ENCODE measurements around the gene KCNH5.

Gene KCNH5

DNA sequence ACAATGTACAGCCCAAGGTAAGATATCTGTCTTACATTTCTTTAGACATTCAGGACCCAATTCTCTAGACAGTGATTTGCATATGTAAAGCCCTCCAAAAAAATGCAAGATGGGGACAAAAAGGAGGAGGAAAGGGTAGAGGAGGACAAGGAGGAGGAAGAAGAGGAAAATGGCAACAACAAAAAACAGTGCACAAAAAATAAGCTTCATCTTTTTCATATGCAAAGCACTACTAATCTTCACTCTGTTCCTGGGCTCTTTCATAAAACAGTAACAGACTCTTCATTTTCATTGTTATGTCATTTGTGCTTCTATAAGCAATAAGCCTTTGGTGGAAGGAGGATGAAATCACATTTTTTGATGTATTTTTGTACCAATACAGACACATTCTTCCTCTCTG lies 61.4 kb downstream of the KCNH5 start:
- no peak for DNase-seq

DNA sequence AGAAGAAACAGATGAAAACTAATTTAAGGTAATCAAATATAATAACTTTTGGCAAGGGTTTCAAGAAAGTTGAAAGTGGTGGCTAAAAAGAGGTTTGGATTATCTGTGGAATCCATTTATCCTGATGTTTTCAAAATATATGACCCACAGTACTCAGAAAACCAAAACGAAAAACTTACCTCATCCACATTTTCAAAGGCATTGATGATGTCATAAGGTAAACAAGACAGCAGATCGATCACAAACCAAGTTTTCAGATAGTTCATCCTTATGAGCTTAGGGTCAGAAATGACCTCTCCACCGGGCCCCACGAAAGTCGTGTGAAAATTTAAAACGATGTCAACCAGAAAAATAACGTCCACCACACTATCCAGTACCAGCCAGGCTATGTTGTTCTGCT lies 64.6 kb downstream of the KCNH5 start:
- no peak for DNase-seq

DNA sequence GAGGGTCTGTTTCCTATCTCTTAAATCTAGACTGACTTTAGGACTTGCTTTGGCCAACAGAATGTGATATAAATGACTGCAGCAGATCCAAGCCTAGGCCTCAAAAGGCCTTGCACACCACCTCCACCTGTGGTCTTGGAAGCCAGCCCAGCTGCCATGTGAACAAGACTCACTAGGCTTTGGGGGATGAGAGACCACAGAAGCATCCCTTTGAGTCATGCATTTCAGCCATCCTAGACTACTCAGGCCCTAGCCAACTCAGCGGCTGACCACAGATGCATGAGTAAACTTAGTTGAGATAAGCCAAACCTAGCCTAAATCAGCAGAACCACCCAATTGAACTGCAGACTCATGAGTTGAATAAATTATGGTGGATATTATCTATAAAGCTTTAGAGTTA lies 87.7 kb downstream of the KCNH5 start:
- DNase-seq: no peak

DNA sequence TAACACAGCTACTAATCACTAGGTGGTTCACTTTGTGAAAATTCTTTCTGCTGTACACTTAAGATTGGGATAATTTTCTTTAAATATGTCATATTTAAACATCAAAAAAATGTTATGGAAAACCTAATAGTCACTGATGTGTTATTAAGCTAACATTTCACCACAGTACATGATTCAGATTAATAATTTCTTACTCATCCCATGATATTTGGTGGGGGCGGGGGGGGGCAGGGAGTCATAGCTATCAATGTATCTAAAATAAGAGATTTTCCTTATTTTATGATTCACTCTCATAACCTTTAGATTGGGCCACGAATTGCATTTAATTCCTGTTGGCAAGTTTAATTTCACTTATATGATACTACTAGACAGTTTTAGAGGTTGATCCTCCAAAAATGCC lies 88.8 kb downstream of the KCNH5 start:
- DNase-seq: no peak

DNA sequence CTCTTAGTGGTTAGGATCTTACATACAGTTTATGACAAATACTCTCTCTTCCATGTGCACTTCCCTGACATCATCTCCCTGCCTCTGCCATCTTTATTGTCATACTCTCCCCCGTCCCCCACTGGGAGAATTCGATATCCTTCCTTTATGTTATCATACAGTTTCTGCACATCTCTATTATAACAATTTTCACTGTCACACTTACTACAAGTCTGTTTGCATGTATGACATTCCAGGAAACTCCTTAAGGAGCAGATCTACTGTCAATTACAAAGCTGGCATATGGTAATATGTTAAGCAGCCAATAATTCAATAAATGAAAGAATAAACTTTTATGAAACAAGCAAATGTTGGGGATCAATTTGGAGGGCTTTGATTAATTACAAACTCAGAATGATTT lies 91.1 kb downstream of the KCNH5 start:
- no peak for DNase-seq

DNA sequence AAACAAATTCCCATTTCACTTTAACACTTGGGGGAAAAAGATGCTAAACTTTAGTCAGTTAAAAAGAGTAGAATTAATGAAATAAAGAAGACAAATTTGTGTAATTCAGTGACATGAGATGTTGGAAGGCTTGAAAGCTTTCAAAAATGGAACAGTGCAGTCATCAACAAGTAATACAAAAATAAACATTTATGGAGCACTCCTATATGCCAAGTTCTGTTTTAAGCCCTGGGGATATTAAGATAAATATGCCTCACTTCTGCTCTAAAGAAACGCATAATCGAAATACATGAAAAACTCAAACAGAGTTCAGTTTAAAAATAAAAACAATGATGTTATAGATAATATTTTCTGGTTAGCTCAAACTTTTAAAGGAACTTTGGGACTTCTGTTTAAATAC lies 93.0 kb downstream of the KCNH5 start:
- DNase-seq: no peak

DNA sequence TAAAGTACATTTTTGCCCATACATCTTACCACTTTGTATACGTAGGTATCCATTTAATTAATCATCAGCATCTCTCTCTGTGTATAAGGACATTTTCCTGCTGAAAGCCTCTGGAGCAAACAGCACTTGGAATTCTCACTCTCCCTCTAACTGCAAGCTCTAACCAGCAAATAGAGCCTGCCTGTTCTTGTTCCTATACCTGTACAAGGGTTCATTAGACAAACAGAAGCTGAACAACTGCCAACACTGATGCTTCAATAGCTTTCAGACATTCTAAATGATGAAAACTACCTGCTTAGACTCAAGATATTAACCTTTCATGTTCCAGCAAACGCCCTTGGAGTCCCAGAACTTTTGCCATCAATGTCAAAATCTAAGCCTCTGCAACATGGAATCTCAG lies 98.0 kb downstream of the KCNH5 start:
- no peak for DNase-seq

DNA sequence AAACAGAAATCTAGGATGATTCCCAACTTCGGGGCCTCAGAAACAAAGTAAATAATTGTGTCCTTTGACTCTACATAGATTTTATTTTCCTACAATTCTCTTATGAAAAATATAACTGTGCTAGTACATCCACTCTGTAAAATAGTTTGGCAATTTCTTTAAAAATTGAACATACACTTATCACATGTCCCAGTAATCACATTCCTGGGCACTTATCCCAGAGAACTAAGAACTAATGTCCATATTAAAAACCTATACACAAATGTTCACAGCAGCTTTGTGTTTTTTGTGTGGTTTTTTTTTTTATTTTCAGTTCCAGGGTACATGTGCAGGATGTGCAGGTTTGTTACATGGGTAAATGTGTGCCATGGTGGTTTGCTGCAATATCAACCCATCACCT lies 99.0 kb downstream of the KCNH5 start:
- no peak for DNase-seq

DNA sequence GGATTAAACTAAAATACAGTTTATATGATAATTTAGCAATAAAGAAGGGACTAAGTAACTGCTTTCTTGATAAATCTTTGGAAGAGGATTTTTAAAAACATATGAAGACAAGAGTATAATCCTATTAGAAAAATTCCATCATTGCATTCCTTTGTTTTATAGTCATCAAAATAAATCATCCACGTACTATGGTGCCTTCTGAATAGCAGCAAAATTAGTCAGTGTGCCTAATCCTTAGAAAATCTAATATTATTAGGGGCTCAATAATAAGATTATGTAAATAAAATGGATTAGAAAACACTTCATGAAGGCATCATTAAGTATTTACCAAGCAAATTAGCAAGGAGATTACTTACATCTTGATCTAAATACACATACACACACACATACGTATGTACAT lies 102.1 kb downstream of the KCNH5 start:
- DNase-seq: no peak

DNA sequence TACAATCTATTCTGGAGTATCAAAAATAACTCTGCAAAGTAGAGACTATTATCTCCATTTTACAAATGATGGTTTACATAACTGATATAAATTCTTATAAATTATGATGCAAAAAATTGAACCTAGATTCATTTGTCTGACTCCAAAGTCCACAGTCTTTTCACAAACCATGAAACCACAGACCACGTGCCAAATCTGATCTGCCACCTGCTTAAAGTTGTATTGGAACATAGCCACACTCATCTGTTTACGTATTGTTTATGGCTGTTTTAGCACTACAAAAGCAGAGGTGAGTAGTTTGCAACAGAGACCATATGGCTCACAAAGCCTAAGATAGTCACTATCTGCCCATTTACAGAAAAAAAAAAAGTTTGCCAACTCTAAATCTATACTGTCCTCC lies 105.3 kb downstream of the KCNH5 start:
- DNase-seq: no peak

DNA sequence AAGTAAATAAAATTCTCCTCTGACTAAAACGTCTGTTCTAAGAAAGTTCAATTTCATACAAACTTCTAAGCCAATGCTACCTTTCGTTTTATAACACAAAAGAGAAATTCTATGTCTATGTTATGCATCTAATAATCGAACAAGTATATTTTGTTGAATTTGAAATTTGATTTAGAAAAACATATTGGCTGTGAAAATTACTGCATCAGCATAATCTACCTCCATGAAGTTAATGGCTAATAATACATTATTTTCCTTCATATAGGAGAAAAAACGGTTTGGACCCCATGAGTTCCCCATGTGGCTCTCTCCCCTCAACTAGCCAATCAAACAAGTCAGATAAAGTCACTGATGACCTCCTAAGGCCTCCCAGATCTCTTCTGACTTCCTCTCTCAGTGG lies 106.5 kb downstream of the KCNH5 start:
- DNase-seq: no peak

DNA sequence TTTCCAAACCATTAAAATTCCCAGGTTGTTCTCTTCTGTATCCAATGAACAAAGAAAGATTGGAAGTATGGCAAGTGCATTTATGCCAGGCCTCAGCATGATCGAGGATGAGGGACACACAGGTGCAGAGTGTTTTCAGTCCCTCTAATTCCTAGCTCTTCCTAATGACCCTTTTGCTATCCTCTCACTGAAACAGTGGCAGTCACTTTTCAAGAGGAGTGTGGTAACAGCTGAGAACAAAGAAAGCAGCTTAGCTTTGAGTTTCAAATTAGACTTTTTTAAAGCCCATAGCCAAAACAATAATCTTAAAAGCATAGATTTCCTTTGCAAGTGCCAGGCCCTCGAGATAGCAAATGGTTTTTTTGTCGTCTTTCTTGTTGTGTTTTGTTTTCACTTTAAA lies 110.8 kb downstream of the KCNH5 start:
- no peak for DNase-seq

DNA sequence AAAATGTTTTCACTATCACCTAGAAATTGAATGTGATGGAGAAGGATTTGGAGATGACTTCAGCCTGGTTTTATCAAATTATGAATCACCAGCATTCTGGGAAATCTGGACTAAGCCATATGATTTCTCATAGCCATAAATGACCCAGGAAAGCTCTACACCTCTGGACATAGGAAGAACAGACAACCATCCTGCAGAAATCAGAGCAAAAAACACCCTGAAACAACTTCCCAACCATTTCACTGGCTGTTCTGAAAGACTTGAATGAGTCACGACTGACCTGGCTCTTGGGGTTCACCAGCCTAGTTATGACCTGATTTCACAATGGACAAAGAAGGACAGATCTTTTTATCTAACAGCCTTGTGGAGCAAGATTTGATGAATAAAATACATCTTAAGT lies 123.8 kb downstream of the KCNH5 start:
- DNase-seq: no peak

DNA sequence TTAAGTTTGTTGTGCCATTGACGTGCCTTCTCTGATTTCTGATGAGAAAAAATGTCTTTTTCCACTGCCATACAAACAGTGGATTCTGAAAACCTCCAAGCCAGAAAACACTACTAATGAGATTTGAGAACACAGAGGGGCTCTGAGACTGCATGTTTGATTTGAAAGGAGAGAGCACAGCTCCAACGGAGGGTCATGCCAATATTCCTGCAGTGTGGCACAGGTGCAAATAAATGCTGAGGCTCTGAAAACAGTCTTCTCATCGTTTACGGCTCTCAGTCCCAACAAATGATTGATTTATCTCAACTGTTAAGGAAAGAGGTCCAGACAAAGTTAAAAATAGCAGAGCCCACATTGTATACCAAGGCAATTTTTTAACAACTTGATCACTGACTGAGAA lies 128.7 kb downstream of the KCNH5 start:
- no peak for DNase-seq

DNA sequence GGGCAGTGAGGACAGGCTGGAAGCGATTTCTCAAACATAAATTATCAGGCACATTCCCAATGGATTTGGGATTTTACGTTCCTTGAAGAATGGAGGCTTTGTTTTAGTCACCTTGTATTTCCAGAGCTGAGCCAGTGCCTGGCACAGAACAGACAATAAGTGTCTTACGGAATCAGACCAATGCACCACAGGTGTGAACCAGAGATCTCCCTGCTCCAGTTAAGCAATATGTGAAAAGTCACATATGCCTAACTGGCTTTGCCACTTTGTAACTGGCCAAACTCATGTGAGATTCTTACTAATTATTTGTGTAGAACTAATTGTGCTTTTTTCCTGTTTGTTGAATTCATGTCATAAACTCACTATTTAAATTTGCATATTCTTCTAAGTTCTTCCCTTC lies 130.4 kb downstream of the KCNH5 start:
- no peak for DNase-seq

DNA sequence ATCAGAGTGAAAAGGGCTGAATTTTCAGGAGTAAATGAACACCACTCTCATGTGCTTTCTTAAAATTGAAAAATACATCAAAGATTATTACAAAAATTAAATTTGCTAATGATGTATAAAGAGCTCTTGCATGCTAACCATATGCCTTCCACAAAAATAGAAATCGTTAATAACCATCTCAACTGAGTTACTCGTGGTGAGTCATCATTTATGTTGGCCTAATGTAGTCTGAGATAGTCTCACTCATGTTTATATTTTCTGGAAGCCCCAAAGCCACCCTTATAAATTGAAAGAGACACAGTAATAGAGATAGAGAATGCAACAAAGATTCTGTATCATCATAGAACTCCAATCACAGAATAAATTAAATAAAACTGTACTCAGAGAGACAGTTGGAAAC lies 131.2 kb downstream of the KCNH5 start:
- DNase-seq: no peak

DNA sequence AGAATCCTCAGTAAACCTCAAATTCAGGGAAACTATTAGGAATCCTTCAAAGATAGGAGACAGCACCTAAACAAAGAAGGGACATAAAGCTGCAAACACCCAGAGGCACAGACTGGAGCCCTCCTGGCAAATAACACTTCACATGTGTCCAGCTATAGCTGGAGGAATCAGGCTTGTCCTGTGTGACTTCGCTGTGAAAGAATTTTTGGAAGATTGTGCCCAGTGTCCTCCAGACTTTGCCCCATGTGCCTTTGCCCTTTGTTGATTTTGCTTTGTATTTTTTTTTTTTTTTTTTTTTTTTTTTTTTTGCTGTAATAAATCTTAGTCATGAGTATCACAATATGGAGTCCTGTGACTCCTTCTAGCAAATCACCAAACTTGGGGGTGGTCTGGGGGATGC lies 136.8 kb downstream of the KCNH5 start:
- no peak for DNase-seq

DNA sequence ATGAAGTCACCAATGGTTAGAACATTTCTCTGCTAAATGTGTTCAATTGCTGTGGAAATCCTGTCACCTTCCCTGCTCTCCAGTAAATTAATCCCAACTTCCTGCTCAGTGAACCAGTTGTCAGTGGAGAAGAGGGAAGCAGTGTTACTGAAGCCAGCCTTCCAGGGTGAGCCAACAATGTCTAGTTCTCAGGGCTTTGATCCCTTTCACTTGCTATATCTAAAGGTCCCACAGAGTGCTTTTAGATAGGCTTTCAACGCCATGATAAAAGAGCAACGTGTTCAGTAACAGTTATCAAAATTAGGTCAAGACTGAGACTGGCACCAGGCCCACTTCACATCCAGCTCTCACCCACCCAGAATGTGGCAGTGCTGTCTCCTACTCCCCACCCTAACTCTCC lies 139.7 kb downstream of the KCNH5 start:
- DNase-seq: no peak

DNA sequence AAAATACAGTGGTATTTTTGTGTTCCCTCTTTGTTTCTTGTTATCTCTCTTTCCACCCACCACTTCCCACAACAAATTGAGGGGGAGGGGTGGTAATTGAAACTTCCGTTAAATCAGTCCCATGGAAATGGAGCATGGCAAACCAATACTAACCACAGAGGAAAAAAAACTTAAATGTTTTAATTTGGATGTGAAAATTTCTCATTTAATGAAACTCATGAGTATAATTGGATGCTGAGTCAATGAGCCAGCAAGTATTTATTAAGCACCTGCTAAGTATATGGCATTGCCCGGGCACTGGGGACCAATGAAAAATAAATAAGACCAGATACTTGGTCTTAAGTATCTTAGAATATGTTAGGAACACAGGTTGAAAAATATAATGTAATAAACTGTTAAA lies 147.5 kb downstream of the KCNH5 start:
- DNase-seq: no peak

DNA sequence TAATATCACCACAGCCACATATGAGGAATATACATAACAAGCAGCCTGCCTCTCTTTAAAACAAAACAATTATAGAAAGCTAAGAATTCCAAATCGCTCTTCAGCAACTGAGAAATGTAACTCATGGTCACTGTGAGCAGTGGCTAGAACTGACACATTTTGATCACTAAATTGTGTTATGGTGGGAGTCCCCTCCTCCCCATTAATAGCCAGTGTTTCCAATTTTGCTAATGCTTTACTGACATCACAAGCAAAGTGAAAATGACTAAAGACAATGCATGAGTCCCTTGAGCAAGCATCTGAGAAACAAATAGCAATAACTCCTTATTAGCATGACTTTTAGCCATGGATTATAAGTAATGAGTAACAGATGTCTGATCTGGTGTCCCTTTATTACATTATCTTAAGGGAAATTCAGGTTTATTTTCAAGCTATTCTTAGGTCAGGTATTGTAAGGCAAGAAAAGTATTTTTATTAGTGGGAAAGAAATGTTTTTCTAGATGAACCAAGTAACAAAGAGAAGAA lies 148.3 kb downstream of the KCNH5 start:
- no peak for DNase-seq

DNA sequence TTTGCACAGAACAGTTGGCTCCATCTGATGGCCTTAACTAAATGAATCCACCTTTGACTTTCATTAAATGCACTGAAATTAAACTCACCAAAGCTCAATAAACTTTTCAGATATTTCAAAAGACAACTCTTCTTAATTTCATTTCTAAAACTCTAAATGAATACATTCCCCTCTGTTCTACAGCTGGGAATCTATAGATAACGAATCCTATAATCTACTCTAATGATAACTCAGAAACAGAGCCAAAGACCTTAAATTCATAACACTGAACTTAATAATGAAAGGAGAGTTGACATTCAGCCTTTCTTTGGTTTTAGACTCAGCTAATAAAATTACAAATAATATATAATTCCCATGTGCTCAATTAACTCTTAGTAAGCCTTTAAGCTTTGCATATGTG lies 150.5 kb downstream of the KCNH5 start:
- DNase-seq: no peak

DNA sequence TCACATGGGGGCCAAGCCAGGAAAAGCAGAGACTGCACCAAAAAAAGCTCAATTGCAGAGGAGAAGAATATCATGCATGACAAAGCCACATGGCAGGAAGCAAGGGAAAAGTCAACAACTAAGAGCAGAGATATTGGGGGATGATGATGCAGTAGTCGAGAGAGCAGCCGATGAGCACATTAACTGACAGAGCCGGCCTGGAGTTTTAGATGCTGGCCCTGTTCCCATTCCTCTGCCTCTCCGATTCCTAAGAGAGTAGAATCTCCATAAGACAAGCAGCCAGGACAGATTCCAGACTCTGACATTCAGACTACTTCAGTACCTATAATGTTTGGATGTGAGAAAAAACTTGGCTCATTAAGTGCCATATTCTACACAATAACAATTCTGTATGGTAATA lies 155.9 kb downstream of the KCNH5 start:
- no peak for DNase-seq

DNA sequence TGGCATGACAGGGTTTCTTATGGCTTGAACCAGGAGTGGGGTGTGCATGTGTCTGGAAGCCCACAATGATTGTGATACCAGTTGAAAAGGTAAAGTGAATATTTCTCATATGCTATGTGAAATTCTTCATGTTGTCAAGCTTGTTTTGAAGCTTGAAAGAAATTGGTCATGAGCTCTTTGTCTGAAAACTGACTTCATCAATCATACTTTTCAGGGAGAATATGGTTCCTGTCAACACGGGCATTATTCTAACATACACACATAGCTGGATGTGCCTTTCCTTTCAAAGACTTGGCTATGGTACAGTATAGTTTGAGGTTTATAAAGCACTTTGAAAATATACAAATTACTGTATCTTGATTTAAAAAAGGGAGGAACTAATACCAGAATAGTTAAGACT lies 158.8 kb downstream of the KCNH5 start:
- no peak for DNase-seq

DNA sequence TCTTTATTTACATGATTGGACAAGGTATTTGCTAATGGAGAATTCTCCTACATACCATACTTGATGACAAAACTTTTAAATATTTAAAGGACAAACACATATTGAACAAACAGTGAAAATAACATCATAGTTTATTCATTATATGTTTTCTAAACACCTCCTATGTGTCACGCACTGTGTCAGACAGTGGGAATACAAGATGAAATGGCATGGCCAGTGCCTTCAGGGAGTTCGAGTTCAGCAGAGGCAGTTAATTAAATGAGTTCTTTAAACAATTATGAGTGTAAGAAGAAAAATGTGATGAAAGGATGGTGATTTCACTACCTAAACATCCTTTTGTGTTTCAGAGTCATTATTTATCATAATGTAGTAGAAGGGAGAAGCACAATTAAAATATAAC lies 159.8 kb downstream of the KCNH5 start:
- no peak for DNase-seq

DNA sequence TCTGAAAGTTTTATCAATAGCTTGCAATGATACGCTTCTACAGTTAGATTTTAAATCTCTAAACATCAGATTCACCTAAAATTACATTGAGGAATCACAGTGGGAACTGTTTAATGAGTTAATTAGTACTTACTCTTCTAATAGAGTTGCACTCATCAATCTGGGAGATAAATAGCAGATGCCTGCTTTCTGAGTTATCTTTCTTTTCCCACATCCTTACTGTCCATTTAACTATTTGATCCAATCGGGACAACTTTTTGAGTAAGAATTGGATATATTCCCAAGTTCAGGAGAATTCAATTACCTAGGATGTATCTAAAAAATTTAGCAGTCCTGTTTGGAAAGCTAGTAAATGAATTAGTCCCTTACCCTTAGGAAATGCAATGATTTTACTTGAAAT lies 162.3 kb downstream of the KCNH5 start:
- no peak for DNase-seq

DNA sequence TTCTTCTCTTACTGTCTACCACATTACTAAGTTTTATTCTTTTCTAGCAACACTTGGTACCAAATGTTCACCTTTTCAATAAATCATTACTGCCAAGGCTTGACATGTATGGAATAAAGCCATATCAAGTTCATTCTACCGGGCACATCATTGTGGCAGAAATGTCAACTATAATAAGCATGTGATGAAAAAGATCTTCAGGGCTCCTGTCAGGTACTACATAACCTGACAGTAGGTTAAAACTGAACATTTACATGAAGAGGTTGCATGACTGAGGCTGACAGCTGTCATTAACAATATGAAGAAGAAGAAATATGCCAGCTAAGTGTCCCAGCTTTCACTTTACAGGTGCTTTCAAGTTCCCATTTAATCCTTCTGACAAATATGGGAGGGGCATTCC lies 178.9 kb downstream of the KCNH5 start:
- DNase-seq: no peak
